ENCODE data around the gene MAGI2.

MAGI2 gene

GRCh38 chr7:79353720-79354468 lies 99.6 kb downstream of the MAGI2 start:
- TF ChIP-seq, protein P1, sequence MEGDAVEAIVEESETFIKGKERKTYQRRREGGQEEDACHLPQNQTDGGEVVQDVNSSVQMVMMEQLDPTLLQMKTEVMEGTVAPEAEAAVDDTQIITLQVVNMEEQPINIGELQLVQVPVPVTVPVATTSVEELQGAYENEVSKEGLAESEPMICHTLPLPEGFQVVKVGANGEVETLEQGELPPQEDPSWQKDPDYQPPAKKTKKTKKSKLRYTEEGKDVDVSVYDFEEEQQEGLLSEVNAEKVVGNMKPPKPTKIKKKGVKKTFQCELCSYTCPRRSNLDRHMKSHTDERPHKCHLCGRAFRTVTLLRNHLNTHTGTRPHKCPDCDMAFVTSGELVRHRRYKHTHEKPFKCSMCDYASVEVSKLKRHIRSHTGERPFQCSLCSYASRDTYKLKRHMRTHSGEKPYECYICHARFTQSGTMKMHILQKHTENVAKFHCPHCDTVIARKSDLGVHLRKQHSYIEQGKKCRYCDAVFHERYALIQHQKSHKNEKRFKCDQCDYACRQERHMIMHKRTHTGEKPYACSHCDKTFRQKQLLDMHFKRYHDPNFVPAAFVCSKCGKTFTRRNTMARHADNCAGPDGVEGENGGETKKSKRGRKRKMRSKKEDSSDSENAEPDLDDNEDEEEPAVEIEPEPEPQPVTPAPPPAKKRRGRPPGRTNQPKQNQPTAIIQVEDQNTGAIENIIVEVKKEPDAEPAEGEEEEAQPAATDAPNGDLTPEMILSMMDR (IDR thresholded peaks at IDR 0.05; ENCODE audit: low read depth, low read length): no peak
- DNase-seq (ENCODE audit: extremely low read depth, low read depth): no peak

DNA sequence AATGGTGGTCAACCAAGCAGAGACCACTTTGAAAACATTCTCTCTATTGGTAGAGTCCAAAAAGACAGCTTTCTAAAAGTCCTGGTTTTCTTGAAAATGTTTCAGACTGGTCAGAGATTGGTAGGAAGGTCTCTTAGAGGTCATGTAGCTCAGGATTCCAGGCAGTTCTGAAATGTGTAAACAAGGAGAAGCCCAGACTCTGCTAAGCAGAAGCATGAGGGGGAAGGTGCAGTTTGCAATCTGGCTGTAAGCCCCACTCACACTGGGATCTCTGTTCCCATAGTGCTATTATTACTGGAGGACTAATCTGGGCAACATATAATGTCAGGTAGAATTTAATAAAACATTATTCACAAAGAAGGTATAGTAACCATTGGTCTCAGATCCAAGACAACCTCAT lies 101.1 kb downstream of the MAGI2 start:
- DNase-seq (ENCODE audit: extremely low read depth, low read depth): peak; percentile 11

GRCh38 chr7:79347351-79347750 lies 106.1 kb downstream of the MAGI2 start:
- no peak for DNase-seq (ENCODE audit: extremely low read depth, low read depth)
- TF ChIP-seq, protein P1 (IDR thresholded peaks at IDR 0.05; ENCODE audit: low read depth, low read length): no peak

More for the DNA sequence above, 101.1 kb downstream of the MAGI2 start:
- TF ChIP-seq, protein P1 (IDR thresholded peaks at IDR 0.05; ENCODE audit: low read depth, low read length): no peak

- TF ChIP-seq, protein P1 (IDR thresholded peaks at IDR 0.05; ENCODE audit: low read depth, low read length): no peak
- no peak for DNase-seq (ENCODE audit: extremely low read depth, low read depth)
Observed at GRCh38 chr7:79341902-79342301, 111.6 kb downstream of the MAGI2 start.

DNA sequence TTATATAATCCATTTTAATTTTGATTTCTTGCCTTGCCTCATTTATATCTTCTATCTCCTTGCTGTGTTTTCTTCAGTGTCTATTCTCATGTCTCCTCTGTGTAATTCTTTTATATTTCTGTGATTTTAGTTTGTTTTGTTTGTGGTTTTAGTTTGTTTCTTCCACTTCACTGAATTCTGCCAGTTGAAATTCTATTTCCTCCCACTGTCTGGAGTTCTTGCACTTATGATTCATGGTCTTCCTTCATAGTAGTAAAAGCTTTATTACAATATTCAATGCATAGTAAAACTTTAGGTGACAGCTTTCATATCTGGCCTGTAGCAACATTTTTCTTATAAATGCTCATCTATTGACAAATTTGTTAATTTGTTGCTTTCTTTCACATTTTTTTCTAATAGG lies 113.3 kb downstream of the MAGI2 start:
- TF ChIP-seq, protein P1 (IDR thresholded peaks at IDR 0.05; ENCODE audit: low read depth, low read length): no peak
- no peak for DNase-seq (ENCODE audit: extremely low read depth, low read depth)

GRCh38 chr7:79339208-79339925 lies 114.1 kb downstream of the MAGI2 start:
- DNase-seq (ENCODE audit: extremely low read depth, low read depth): no peak
- TF ChIP-seq, protein P1 (IDR thresholded peaks at IDR 0.05; ENCODE audit: low read depth, low read length): no peak

DNA sequence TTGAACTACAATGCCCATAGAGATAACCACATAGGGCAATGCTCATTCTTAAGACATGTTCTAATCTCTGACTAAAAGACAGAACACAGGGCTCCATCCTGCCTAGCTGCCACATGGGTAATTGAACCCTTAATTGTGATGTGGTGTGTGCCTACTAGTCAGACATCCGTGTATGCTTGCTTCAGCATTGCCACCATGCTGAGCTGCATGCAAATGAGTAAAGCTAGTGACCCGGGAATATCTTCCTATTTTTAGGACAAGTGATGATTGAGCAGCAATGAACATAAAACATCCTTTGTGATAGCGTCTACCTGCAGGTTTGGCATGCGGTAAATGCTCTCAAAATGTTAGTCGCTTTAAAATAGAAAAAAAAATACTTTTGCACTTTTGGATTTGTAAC lies 115.8 kb downstream of the MAGI2 start:
- TF ChIP-seq, protein P1 (IDR thresholded peaks at IDR 0.05; ENCODE audit: low read depth, low read length): no peak
- no peak for DNase-seq (ENCODE audit: extremely low read depth, low read depth)

Measured in AG09319 (cell line).